ENCODE measurements around the gene DRAXIN.
A peak's percentile ranks its signal among the peaks of the same experiment; 100 is the strongest.

Gene DRAXIN

DNA sequence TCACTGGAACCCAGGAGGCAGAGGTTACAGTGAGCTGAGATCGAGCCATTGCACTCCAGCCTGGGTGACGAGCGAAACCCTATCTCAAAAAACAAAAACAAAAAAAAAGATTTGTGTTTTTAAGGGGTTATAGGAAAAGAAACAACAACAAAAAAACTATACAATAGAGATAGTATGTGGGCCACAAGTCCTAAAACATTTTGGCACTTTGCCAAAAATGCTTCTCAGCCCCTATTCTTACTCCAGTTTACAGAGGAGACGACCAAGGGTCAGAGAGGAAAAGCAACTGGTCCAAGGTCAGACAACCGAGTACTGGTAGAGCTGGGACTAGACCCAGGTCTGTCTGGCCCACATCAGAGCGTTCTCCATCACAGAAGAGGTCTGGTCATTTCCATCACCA lies 33.9 kb upstream of the DRAXIN start:
- DNase-seq: no peak

DNA sequence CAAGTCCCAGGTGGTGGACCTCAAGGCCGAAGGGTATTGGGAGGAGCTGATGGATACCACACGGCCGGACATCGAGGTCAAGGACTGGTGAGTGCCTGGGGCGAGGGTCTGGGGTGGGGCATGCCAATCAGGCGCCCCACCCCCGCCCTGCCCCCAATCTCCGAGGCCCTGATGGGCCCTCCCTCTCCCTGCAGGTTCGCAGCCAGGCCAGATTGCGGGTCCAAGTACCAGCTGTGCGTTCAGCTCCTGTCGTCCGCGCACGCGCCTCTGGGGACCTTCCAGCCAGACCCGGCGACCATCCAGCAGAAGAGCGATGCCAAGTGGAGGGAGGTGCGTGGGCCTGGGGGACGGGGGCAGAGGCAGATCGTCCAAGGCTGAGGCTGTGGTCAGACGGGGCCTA lies 33.0 kb upstream of the DRAXIN start:
- no peak for DNase-seq

DNA sequence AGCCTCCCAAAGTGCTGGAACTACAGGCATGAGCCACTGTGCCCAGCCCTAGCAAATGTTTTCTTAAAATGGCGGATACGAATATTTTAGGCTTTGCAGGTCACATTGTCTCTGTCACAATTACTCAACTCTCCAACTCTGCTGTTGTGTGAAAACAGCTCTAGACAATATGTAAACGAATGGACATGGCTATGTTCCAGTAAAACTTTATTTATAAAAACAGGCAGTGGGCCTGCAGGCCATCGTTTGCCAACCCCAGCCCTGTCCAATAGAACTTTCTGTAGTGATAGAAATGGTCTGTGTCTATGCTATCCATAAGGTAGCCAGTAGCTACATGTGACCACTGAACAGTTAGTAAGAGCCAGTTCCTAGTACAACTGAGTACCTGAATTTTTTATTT lies 31.8 kb upstream of the DRAXIN start:
- DNase-seq: no peak

DNA sequence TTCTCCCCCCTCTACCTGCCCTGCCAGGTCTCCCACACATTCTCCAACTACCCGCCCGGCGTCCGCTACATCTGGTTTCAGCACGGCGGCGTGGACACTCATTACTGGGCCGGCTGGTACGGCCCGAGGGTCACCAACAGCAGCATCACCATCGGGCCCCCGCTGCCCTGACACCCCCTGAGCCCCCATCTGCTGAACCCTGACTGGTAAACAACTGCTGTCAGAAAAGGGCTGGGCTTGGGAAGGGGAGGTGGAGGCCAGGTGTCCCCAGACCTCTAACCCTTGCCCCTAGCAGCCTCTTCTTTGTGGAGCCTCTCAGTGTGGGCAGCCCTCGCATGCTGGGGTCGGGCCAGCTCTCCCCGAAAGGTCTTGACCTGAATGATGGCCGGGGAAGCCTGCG lies 30.4 kb upstream of the DRAXIN start:
- no peak for DNase-seq

DNA sequence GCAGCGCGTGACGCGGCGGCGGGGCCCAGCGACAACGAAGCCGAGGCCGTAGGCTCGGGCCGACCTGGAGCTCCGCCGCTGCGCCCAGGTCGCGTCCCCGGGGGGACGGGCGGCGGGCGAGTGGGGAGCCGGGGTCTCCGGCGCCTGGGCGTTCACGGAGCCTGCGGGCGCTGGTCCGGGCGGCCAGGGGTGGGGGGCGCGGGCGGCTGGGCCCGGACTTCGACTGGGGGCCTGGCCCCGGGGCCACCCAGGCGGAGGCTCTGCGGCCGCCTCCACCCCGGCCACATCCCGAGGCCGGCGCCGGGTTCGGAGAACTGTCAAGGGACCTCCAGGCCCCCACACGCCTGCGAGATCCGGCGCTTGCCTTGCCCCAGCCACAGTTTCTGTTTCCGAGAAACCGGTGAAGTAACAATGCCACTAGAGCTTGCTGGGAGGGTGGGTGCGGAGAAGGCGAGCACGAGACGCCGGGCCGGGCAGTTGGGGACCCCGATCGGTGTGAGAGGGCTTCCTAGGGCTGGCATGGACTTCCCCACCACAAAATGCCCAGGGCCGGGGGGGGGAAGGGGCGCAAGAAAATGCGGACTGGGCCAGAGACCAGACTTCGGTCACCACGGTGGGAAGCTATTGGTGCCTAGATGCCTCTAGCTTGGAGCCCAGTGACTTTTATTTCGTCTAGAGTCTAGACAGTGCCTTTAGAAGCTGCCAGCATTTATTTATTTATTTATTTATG lies 27.0 kb upstream of the DRAXIN start:
- peak in 3 of 5 experiments; percentile 18 to 69 (median 43) for DNase-seq

DNA sequence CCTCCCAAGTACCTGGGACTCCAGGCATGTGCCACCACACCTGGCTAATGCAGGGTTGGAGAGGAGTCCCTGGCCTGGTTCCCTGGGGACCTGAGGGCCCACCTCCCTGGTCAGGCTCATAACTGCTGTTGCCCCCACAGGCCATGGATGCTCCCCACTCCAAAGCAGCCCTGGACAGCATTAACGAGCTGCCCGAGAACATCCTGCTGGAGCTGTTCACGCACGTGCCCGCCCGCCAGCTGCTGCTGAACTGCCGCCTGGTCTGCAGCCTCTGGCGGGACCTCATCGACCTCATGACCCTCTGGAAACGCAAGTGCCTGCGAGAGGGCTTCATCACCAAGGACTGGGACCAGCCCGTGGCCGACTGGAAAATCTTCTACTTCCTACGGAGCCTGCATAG lies 23.0 kb upstream of the DRAXIN start:
- no peak for DNase-seq

DNA sequence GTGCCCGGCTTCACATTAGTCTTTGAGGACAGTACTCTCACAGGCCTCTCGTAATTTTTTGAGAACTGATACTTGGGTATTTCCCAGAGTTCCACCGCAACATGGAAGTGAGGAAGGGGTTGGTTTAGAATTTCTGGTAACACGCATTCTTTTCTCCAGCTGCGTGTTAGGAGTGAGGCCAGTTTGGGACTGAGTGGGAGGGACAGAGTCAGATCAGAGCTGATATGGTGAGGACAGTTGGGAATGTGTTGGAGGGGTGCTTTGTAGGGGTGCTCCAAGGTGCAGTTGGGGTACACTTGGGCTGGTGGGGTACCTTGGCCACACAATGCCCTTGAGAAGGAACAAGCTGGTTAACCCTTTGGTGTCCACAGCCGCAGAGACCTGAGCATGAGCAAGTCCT lies 20.8 kb upstream of the DRAXIN start:
- DNase-seq: no peak

DNA sequence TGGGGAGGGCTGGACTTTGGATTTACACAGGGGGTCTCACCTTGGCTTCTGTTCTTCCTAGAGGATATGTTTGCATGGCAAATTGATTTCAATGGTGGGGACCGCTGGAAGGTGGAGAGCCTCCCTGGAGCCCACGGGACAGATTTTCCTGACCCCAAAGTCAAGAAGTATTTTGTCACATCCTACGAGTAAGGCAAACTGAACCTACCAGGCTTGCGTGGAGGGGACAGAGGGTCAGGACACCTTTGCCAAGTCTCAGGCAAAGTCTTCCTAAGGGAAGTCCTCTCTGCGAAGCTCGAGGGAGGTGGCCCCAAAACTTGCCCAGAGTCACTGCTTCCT lies 20.3 kb upstream of the DRAXIN start:
- DNase-seq: no peak

DNA sequence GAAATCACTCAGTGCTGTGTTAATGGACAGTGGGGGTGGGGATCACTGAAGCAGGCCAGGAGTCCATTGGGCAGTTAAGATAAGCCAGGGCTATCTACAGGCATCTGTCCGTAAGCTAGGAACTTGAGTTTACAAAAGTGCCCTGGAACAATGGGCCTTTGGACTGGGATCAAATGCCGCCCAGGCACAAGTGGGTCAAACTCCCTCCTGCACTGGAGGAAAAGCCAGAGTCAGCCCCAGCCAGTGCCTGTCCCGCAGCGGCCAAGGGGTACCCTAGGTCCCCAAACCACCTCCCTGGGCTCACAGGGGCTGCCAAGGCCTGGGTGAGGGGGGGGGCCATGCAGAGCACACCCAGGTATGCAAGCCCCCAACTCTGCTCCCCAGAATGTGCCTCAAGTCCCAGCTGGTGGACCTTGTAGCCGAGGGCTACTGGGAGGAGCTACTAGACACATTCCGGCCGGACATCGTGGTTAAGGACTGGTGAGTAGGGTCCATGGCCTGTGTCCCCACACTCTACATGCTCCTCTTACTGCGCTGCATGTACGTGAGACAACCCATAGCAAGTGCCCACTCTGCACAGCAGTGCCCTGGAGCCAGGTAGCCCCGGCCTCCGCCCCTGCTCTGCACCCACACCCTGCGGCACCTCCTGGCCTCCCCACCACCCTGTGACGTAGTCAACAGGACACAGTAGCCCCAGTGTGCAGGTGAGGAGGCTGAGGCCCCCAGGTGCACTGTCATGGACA lies 19.8 kb upstream of the DRAXIN start:
- no peak for DNase-seq

DNA sequence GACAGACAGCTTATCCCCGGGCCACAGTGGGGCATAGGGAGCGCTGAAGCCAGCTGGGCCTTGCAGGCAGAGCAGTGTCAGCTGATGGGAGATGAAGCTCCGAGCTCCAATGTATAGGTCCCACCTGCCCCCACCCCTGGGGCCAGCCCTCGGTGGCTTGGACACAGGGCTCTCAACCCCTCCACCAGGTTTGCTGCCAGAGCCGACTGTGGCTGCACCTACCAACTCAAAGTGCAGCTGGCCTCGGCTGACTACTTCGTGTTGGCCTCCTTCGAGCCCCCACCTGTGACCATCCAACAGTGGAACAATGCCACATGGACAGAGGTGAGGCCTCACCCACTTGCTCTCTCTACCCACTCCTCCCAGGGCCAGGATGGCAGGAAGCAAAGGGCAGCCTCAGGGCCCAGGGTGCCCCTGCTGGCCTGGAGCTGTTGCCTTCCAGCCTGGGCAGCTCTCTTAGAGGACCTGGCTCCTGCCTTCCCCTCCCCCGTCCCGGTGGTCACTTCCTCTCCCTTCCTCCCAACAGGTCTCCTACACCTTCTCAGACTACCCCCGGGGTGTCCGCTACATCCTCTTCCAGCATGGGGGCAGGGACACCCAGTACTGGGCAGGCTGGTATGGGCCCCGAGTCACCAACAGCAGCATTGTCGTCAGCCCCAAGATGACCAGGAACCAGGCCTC lies 18.3 kb upstream of the DRAXIN start:
- no peak for DNase-seq

DNA sequence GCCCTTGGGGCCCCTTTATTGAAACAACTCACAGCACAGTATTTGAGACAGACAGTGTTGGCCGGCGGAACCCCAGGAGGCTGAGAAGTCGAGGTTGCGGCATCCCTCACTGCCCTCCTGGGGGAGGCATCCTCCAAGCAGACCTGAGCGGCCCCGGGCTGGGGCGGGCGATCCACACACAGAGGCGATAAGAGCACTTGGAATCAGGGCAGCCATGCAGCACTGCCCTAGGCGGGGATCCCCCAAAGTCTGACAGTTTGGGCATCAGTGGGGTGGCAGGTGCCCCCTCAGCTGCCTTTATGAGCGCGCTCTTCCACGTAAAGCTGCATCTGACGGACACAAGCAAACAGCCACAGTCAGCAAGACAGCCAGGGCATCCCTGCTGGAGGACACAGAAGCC lies 17.0 kb upstream of the DRAXIN start:
- DNase-seq: no peak

DNA sequence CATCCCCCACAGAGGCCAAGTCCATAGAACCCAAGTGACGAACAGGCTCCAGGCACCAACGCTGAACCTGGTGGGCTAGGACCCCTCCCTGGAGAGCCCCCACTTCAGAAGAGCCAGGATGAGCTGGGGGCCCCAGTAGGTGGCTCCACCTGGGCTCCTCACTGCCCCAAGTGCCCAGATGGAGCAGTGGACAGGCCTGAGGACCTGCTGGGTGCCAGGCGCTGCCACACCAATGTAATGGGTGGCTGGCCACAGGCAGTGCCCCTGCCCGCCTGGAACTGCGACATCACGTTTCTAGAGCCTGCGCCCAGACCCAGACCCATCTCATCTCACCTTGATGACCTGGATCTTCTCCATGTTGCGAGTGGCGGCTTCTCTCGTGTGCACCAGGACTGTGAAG lies 16.2 kb upstream of the DRAXIN start:
- DNase-seq: no peak

DNA sequence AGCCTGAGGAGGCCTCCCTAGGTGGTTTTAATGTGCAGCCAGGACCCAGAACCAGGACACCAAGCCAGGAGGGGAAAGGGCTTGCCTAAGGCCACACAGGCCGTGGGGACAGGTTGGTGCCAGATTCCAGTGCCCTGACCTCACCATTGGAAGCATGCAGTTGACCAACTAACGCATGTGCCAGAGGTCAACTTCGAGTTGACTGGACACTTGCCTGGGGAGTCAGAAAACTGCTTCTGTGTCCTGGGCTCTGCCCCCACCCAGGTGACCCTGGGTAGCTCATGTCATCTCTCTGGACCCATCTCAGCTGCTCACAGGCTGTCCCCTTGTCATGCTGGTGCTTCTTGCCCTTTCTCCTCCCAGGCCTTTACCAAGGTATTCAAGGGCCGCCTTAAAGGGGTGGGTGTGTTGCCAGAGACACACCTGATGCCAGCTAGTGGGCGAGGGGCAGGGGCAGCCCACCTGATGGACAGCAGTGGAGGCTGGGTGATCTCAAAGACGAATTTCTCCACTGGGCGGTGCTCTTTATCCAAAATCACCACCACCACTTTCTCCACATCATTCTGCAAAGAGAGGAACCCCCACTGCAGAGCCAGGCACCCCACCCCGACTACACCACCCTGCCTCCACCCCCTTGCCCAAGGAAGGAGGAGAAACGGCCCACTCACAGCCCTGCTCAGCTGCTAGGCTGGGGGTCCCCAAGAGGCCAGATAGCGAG lies 15.0 kb upstream of the DRAXIN start:
- no peak for DNase-seq

DNA sequence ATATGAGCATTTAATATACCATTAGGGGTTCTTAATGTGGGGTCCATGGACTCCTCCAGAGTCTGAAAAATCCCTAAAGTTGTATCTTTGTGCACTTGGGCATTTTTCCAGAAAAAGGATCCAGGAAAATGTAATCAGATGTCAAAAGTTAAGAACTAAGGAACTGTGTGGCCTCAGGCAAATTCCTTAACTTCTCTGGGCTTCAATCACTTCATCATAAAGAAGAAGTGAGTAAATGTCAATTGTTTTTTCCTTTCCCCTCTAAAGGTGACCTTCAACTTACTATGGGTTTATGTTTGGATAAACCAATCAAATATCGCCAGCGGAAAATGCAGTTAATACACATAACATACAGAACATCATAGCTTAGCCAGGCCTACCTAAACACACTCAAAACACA lies 13.1 kb upstream of the DRAXIN start:
- DNase-seq: no peak

DNA sequence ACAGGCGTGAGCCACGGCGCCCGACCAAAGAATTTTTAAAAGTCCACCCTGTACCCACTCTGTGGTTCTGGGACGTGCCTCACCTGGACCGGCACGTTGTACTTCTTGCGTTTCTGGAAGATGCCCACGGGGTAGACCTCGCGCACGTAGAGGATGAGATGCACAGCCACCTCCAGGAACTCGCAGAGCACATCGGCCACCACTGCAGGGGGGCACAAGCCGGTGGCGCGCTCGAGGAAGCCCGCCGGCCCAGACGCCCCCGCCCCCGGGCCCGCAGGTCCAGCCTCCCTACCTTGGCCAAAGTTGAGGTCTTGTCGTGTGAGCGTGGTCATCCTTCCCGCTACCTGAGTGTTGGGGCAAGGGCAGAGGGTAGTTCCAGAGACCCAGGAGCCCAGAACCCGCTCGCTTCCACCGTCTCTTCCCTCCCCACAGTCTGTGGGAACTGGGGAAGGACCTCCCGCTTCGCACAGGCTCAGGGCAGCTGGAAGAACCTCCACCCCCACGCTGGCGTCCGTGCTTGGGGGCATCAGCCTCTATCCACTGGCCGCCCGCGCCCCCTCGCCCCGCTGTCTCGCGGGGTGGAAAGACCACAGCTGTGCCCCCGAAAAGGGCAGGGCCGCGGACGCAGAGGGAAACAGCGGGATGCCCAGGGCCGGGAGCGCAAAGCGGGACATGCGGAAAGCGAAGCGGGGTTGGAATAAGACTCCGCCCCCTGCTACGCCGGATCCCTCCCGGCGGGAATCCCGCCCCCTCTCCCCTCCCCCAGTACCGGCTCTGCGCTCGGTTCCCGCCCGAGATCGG lies 11.0 kb upstream of the DRAXIN start:
- no peak for DNase-seq

DNA sequence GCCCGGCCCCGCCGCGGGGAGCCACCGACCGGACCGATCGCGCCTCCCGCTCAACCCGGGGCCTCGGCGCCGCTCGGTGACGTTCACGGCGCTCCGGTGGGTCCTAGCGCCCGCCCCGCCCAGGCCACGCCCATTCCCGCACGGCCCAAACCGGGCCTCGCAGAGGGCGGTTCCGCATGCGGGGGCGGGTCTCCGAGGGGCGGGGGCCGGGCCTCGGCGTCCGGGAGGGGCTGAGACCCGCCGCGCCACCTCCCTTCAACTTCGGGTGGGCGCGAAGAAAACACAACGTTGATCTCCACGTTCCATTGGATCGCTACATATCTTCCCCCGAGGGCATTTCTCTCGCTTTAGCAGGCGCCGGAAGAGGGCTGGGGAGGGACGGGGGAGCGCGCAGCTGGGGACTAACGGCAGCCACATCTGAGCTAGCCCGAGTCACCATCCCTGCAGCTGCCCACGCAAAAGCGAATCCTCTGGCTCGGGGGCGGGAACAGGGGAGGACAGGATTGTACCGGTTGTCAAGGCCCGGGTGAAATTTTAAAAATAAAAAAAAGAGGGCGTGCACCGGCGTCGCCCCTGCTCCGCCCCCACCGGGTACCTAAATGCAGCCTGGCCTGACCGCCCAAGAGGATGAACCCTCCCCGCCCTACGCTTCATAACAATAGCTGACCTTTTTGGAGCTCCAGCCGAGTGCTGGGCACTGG lies 10.3 kb upstream of the DRAXIN start, which contains the start of gene MAD2L2:
Gene MAD2L2 (minus strand): TSS at position 78 of the 701 bp plus-strand sequence. CDS start 547 bp downstream, outside the sequence.
- peak; percentile 83 to 91 (median 88) for DNase-seq

DNA sequence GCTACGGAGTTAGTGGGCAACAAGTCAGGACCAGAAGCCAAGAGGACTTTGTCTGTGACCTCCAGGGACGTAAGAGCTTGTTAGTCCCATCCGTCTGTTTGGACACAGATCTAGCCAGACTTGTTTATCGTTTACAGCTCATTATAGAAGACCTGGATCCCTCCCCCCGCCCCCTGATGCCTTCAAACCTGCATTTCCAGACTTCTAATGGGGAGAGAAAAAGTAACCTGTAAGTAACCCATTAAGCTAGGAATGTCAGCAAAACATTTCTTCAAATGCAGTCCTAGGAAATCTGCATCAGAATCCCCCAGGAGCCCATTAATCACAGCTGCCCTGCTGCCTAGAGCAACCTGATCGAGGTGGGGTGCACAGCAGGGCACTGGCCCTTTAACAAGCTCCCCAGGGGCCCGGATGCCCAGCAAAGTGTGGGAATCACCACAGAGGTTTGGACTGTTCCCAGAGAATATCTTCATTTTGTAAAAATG lies 9.2 kb upstream of the DRAXIN start:
- no peak for DNase-seq

DNA sequence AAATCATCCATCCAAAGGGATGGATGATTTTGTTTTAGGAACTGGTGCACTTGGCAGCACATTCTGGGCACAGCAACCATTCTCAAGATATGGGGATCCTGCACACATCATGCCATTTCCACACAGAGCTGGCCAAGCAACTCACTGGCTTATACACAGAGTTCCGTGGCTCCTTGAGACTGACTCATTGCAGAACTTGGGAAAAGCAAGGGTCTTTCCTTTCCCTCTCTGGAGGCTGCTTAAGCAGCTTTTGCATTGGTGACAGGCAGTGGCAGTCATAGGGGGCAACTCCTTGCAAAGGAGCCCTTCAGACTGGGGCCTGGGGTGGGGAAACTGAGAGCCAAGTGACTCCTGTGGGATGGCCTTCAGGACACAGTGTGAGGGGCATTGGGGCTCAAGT lies 8.7 kb upstream of the DRAXIN start:
- DNase-seq: no peak

DNA sequence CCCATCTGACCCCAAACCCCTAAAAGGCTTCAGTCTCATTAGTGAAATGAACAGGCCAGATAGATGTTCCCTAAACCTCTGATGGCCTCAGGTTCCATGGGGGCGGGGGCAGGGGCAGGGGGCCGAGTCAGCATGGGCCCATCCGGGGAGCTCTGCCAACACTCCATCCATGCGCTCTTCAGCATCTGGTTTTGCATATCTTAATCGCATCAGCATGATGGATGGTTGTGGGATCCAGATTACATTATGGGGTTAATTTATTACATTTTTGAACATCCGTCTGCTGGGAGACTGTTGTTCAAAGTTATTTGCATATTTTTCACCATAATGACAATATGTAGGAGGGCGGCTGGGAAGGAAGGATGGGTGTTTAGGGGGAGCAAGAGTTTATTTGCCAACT lies 7.4 kb upstream of the DRAXIN start:
- DNase-seq: no peak

DNA sequence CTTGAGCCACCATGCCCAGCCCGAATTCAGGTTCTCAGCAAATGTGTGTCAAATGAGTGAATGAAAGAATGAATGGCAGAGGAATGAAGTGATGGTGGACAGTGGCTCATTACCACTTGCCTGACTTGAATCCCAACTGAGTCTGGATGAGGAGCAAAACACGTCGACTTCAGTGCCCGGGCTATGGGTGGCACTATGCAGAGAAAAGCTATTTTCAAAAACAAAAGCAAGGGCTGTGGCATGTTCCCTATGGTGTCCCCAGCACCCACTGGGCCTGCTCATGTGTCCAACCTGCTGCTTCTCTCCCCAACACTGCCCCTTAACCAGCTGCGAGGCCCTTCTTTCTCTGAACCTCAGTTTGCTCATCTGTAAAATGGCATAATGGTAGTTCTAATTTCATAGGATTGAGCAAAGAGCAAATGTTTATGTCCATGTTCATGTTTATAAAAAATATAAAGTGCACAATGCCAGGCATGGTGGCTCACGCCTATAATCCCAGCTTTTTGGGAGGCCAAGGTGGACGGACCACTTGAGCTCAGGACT lies 6.2 kb upstream of the DRAXIN start:
- DNase-seq: no peak

DNA sequence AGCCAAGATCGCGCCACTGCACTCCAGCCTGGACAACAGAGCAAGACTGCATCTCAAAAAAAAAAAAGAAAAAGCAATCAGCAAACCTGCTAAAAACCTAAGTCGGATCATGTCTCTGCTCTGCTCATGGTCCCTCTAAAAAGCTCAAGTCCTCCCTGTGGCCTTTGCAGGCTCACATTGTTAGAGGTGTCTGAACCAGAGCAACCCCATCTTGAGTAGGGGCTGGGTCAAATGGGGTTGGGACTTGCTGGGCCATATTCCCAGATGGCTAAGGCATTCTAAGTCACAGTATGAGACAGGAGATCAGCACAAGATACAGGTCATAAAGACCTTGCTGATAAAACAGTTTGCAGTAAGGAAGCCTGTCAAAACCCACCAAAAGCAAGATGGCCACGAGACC lies 3.0 kb upstream of the DRAXIN start:
- no peak for DNase-seq
